Measurements from ENCODE around the gene EP300.
"Not testable (repeated sequence)": the region's sequence is repeated elsewhere in the genome, so short reads cannot be mapped to it uniquely, and the experiment has no call there.

EP300 gene

GRCh38 chr22:41085842-41086241, 6.5 kb upstream of the EP300 start:
- no peak for DNase-seq

GRCh38 chr22:41091132-41092022, 1.0 kb upstream of the EP300 start:
- peak; percentile 97 for DNase-seq

GRCh38 chr22:41092847-41093411, 537 bp downstream of the EP300 start:
- DNase-seq, result no peak

DNA sequence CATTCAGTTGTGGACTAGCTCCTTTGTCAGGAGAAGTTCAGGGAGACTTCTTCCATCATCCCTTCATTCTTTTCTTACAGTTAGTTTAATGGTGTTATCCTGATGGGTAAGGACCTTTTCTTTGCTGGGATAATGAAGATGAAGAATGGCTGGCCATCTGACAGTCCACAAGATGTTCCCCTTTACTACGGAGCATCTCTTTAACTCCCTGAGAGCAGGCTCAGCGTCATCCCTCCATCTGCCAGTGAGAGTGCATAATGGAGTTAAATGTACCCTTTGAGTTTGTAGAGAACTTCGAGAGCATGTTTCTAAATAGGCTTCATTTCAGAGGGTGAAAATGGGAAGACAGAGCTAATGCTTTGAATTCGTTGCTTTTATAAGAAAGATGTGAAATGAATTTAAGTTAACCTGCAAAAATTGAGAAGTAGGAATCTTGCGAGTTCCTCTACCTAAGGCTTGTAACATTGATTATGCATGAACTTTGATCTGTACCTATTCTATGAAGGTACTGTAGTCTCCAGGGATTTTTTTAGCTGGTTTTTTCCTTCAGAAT, 1.7 kb downstream of the EP300 start:
- peak; percentile 43 for DNase-seq

DNA sequence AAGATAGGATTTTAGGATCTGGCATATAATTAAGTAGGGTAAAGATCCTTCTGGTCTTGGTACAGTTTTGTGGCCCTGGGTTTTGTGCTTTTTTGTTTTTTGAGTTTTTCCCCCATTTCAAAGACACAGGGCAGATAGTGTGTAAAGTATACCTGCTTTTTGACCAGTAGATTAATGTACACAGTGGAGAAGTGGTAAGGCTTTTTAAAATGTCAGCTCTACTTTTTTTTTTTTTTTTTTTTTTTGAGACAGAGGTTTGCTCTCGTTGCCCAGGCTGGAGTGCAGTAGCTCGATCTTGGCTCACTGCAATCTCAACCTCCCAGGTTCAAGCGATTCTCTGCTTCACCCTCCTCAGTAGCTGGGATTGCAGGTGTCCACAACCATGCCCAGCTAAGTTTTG, 4.0 kb downstream of the EP300 start:
- DNase-seq, result no peak

DNA sequence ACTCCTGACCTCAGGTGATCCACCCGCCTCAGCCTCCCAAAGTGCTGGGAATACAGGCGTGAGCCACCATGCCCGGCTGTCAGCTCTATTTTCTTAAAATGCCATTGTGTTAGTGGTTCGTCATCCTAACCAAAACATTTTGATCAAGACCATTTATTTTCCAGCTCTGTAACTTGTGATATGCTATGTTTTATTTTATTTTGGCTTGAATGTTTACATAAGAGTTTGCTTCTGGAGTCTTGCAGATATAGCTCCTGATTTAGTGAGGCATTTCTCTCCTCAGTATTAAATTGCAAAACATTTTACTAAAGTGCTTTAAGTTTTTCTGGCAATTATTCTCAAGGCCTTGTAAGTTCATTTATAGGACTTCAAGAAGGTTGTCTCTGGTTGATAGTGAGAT, 4.4 kb downstream of the EP300 start:
- no peak for DNase-seq

DNA sequence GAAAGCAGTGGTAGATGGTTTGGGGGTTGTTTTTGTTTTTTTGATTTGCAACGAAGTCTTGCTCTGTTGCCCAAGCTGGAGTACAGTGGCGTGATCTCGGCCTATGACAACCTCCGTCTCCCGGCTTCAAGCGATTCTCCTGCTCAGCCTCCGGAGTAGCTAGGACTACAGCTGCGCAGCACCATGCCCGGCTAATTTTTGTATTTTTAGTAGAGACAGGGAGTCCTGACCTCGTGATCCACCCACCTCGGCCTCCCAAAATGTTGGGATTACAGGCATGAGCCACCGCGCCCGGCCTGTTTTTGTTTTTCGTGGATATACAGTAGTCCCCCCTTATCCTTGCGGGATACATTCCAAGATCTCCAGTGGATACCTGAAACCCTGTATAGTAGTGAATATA, 6.6 kb downstream of the EP300 start:
- DNase-seq, result no peak

- no peak for DNase-seq
Observed at GRCh38 chr22:41106122-41106968, 14.0 kb downstream of the EP300 start.

- not testable (repeated sequence) for DNase-seq
Observed at GRCh38 chr22:41106969-41107325, 14.6 kb downstream of the EP300 start.

GRCh38 chr22:41110968-41111367, 18.6 kb downstream of the EP300 start:
- no peak for DNase-seq

DNA sequence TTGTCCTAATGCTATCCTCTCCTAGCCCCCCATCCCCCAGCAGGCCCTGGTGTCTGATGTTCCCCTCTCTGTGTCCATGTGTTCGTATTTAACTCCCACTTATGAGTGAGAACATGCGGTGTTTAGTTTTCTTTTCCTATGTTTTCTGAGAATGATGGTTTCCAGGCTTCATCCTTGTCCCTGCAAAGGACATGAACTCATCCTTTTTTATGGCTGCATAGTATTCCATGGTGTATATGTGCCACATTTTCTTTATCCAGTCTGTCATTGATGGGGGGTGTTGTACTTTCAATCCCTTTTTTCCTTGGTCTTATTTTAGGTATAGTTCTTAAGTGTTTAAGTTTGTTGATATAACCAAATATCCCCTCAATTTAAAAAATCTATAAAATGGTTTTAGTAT, 23.9 kb downstream of the EP300 start:
- DNase-seq, result no peak

DNA sequence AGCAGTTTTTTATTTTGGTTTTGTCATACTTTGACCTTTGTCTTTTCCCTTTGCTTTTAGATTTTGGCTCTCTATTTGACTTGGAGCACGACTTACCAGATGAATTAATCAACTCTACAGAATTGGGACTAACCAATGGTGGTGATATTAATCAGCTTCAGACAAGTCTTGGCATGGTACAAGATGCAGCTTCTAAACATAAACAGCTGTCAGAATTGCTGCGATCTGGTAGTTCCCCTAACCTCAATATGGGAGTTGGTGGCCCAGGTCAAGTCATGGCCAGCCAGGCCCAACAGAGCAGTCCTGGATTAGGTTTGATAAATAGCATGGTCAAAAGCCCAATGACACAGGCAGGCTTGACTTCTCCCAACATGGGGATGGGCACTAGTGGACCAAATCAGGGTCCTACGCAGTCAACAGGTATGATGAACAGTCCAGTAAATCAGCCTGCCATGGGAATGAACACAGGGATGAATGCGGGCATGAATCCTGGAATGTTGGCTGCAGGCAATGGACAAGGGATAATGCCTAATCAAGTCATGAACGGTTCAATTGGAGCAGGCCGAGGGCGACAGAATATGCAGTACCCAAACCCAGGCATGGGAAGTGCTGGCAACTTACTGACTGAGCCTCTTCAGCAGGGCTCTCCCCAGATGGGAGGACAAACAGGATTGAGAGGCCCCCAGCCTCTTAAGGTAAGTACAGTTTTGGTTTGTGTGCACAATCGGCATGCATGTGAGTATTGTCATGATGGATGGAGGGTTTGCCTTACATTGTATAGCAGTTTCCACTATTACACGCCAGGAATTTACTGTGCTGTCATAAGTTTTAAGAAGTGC, 25.0 kb downstream of the EP300 start:
- DNase-seq, result no peak

DNA sequence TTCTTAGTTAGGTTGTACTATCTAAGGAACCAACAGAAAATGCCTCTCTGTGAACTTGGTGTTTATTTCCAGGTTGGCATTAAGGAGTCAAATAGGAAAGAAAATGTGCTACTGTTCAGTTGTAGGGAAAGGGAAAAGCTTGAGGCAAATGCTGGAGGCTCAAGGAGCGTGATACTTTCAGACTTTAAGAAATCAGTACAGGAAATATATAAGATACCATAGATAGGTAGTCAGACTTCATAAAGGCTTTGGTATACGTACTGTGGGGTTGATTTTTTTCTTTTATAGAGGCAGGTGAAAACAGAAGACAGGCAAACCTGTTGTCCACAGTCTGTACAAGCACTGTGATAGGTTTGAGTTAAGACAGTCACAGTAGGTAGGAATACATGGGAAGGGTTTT, 30.8 kb downstream of the EP300 start:
- no peak for DNase-seq

GRCh38 chr22:41124086-41124485, 31.7 kb downstream of the EP300 start:
- DNase-seq, result no peak

DNA sequence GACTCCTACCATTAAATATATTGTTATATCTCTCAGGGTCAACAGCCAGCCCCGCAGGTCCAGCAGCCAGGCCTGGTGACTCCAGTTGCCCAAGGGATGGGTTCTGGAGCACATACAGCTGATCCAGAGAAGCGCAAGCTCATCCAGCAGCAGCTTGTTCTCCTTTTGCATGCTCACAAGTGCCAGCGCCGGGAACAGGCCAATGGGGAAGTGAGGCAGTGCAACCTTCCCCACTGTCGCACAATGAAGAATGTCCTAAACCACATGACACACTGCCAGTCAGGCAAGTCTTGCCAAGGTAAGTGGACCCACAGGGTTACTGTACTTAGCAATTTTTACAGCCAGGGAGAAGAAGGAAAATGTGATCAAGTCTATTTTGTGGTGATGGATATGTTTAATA, 35.1 kb downstream of the EP300 start:
- peak; percentile 75 for DNase-seq

GRCh38 chr22:41128606-41129005, 36.2 kb downstream of the EP300 start:
- DNase-seq, result no peak

GRCh38 chr22:41132550-41132949, 40.2 kb downstream of the EP300 start:
- DNase-seq, result peak; percentile 42

GRCh38 chr22:41140365-41140957, 48.1 kb downstream of the EP300 start:
- DNase-seq, result no peak

DNA sequence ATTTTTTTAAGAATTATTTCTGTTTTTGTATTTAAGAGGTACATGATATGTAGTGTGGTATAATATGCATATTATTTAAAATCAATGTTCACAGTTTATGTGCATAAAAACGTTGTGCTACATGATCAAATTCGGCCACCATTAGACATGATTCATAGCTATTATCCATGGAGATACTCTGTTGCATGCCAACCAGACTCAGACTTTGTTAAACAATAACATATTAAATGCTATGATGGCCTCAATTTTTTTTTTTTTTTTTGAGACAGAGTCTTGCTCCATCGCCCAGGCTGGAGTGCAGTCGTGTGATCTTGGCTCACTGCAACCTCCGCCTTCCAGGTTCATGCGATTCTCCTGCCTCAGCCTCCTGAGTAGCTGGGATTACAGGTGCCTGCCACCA, 53.5 kb downstream of the EP300 start:
- DNase-seq, result not testable (repeated sequence)

GRCh38 chr22:41146573-41146972, 54.2 kb downstream of the EP300 start:
- no peak for DNase-seq

DNA sequence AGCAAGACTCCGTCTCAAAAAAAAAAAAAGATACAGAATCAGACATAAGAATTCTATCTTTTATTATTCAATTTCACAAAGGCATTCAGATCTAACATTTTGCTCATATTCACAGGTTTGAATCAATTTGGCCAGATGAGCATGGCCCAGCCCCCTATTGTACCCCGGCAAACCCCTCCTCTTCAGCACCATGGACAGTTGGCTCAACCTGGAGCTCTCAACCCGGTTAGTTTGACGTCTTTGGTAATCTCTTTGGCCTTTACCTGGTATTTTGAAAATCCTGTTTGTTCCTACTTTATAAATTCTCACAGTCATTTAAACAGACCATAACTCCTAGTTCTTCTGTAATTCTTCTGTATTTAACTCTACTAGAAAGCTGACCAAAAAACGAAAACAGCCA, 55.3 kb downstream of the EP300 start:
- no peak for DNase-seq

DNA sequence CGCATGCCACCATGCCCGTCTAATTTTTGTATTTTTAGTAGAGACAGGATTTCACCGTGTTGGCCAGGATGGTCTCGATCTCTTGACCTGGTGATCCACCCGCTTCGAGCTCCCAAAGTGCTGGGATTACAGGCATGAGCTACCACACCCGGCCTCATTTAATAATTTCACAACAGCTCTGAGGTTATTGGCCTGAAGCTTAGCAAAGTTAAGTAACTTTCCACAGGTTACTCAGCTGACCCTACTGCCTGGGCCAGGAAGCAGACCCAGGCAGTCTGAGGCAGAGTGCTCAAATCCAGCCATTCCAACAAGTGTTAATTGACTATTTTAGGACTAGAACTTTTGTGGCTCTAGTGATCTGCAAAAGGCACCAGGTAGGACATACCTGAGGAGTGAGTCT, 60.5 kb downstream of the EP300 start:
- DNase-seq, result no peak
